H1 (cell line): Measurements from ENCODE around the gene TMCC3. TPM values are rescaled to one million over a fixed set of nuclear protein-coding genes. Genes with fewer than 3 reads are reported as not detected.

ENCODE experiments used
- FOSL1 ChIP-seq: IDR thresholded peaks from 2 replicates; pipeline ENCODE4 v1.6.1; 2011; ENCODE audit warnings: mild to moderate bottlenecking, low read depth, low read length, moderate library complexity; ENCODE audit not compliant: insufficient read depth
- TCF12 ChIP-seq: IDR thresholded peaks from 2 replicates; pipeline ENCODE4 v1.6.1; 2011; ENCODE audit warnings: low read depth, mild to moderate bottlenecking, low read length
- polyA plus RNA-seq, 7 experiments: library from polyadenylated mRNA; depleted of rRNA in 3 of 7; stranded (reverse) in 5 of 7; unstranded in 2 of 7; fragments of >200 nt in 5 of 7; fragments of 200-250 nt in 2 of 7; gene quantifications; 1 replicate in 5 of 7; 2 replicates in 1 of 7; 4 replicates in 1 of 7; pipeline versions ENCODE4 v1.2.1 to v1.2.3, GENCODE V29; 2011 to 2013; ENCODE audit warnings: missing spikeins in 2 of 7, mixed read lengths in 2 of 7
- total RNA-seq: library from RNA; stranded (reverse); fragmentation: NEBNext Ultra II Directional; extraction: Animal tissue kit (Norgen Biotek cat#: 25700); gene quantifications from 2 replicates; pipeline ENCODE4 v1.2.1, GENCODE V29; 2021
- TF ChIP-seq, protein P1 (sequence below): IDR thresholded peaks from 2 replicates; pipeline ENCODE4 v1.6.1; 2011; ENCODE audit warnings: low read length, improper control_type of control experiment

TMCC3 gene
- total and polyA plus RNA-seq, 2 of the 8 experiments (the other 6 are each of a cell fraction or from before 2014, with no cell fraction given) = 1.7 to 4.1 TPM

DNA sequence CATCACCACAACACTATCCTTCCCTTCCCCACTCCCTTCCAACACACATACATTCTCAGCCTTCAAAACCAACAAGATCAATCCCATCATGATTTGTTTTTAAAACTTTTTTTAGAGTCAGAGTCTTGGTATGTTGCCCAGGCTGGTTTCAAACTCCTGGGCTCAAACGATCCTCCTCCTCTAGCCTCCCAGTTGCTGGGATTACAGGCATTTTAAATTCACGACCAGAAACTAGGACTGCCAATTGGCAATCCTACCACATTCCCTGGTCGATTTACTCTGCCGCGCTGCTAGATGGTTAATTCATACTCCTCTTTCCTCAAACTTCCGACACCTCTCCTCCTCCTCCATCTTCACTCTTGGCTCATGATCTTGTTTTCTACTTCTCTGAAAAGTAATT is 37.5 kb upstream of the TMCC3 start (continued):
- TF ChIP-seq FOSL1 (no peak), TCF12 (no peak)
- TF ChIP-seq, protein P1, sequence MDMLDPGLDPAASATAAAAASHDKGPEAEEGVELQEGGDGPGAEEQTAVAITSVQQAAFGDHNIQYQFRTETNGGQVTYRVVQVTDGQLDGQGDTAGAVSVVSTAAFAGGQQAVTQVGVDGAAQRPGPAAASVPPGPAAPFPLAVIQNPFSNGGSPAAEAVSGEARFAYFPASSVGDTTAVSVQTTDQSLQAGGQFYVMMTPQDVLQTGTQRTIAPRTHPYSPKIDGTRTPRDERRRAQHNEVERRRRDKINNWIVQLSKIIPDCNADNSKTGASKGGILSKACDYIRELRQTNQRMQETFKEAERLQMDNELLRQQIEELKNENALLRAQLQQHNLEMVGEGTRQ = no peak
- TF ChIP-seq, all 59 proteins: peak for 0
